Measurements from ENCODE around the gene NCEH1. TPM values are rescaled to one million over a fixed set of nuclear protein-coding genes. Genes with fewer than 3 reads are reported as not detected.

The NCEH1 gene
- total and polyA plus RNA-seq, 10 of the 15 experiments (the other 5 are each of a cell fraction or from before 2014, with no cell fraction given): 1.8 to 8.1 (median 4.5) TPM

DNA sequence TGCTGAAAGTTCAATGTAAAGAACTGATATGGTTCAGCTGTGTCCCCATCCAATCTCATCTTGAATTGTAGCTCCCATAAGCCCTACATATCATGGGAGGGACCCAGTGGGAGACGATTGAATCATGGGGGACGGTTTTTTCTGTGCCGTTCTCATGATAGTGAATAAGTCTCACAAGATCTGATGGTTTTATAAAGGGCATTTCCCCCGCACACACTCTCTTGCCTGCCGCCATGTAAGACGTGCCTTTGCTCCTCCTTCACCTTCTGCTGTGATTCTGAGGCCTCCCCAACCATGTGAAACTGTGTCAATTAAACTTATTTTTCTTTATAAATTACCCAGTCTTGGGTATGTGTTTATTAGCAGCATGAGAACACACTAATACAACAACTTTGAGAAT is 101.1 kb downstream of the NCEH1 start:
- no peaks in the 10 kb centered on the region for H3K36me3 ChIP-seq (ENCODE audit: control insufficient read depth in 2 of 2, insufficient read depth in 2 of 2, low read length in 1 of 2)
- no peak overlapping the region for H3K4me2 ChIP-seq (ENCODE audit: control insufficient read depth, insufficient read depth)
- intact Hi-C loops (cut with micrococcal nuclease; ENCODE audit: unreplicated experiment) (no loop called here), in situ Hi-C loops (cut with MboI) (no loop called here)
- H3K27me3 ChIP-seq (replicated peaks in 1 of 2; ENCODE audit: control insufficient read depth in 2 of 2, insufficient read depth in 2 of 2, low read length in 1 of 2): no peaks in the 10 kb centered on the region
- H3K27ac ChIP-seq (ENCODE audit: control insufficient read depth, insufficient read depth): no peak overlapping the region
- no peak for DNase-seq (ENCODE audit: low read depth, low spot score)
- no peak overlapping the region for H3K4me3 ChIP-seq
- no peak overlapping the region for H3K9ac ChIP-seq (ENCODE audit: control insufficient read depth, insufficient read depth, low read length)
- ChIA-PET CTCF (interaction anchor here (1.1 to 6.0 kb wide), 8 partner anchors 11 to 148 kb away, joined by 3 to 42 read pairs (median 5); no protein-coding TSS in a partner anchor), POLR2A (interaction anchor here (1.4 kb wide), 1 partner anchor 14 kb away, joined by 4 read pairs; no protein-coding TSS in a partner anchor), SMC1A (ENCODE audit: uncharacterized antibody, unreplicated experiment) (interaction anchor here (0.6 to 4.3 kb wide), 5 partner anchors 14 to 132 kb away, joined by 3 to 18 read pairs (median 4); no protein-coding TSS in a partner anchor), RAD21 (ENCODE audit: unreplicated experiment) (no interaction called here)
- no TSS peak for BruUV-seq (replicated peaks)
- ATAC-seq: no peak
- peaks cover 11% of the 10 kb centered on the region; the same call in 2 of the 3 replicates for H3K9me3 ChIP-seq (replicated peaks; ENCODE audit: control insufficient read depth, insufficient read depth, low read length)
- no peaks in the 10 kb centered on the region for H4K20me1 ChIP-seq (ENCODE audit: control insufficient read depth, insufficient read depth)
- WGBS (ENCODE audit: insufficient coverage, insufficient replicate concordance, low lambda C conversion rate, missing lambda C conversion rate): 70% methylated on average over 6 of the region's 6 CpGs
- no peaks in the 10 kb centered on the region for H3K79me2 ChIP-seq (ENCODE audit: control insufficient read depth, insufficient read depth, low read length)
- H2AFZ ChIP-seq (ENCODE audit: control insufficient read depth, low read depth, low read length): no peak overlapping the region
- no peaks in the 10 kb centered on the region for H3K4me1 ChIP-seq (ENCODE audit: control insufficient read depth, insufficient read depth, low read length)
- no peak for TF ChIP-seq CHD1 (IDR thresholded peaks at IDR 0.05; ENCODE audit: low read depth, low read length)
- no peak for TF ChIP-seq ZNF207 (IDR thresholded peaks at IDR 0.05; ENCODE audit: borderline replicate concordance)
- no peak for TF ChIP-seq SUZ12 (IDR thresholded peaks at IDR 0.05; ENCODE audit: unreplicated experiment)
- no peak for TF ChIP-seq EP300 (IDR thresholded peaks at IDR 0.05; ENCODE audit: borderline replicate concordance in 1 of 2, control insufficient read depth in 1 of 2, low read depth in 2 of 2, low read length in 2 of 2)
- TF ChIP-seq ZBED1 (IDR thresholded peaks at IDR 0.05; ENCODE audit: borderline replicate concordance): no peak
- TF ChIP-seq RAD21 (IDR thresholded peaks at IDR 0.05; ENCODE audit: insufficient read depth, low read depth, low read length): no peak
- TF ChIP-seq KDM1A (IDR thresholded peaks at IDR 0.05; ENCODE audit: borderline replicate concordance): no peak
- TF ChIP-seq, protein P1, sequence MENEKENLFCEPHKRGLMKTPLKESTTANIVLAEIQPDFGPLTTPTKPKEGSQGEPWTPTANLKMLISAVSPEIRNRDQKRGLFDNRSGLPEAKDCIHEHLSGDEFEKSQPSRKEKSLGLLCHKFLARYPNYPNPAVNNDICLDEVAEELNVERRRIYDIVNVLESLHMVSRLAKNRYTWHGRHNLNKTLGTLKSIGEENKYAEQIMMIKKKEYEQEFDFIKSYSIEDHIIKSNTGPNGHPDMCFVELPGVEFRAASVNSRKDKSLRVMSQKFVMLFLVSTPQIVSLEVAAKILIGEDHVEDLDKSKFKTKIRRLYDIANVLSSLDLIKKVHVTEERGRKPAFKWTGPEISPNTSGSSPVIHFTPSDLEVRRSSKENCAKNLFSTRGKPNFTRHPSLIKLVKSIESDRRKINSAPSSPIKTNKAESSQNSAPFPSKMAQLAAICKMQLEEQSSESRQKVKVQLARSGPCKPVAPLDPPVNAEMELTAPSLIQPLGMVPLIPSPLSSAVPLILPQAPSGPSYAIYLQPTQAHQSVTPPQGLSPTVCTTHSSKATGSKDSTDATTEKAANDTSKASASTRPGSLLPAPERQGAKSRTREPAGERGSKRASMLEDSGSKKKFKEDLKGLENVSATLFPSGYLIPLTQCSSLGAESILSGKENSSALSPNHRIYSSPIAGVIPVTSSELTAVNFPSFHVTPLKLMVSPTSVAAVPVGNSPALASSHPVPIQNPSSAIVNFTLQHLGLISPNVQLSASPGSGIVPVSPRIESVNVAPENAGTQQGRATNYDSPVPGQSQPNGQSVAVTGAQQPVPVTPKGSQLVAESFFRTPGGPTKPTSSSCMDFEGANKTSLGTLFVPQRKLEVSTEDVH (IDR thresholded peaks at IDR 0.05; ENCODE audit: low read depth, partially characterized antibody): no peak
- TF ChIP-seq NR2C1 (IDR thresholded peaks at IDR 0.05): no peak
- no peak for TF ChIP-seq RCOR1 (conservative IDR thresholded peaks at IDR 0.05; ENCODE audit: low read depth, low read length)
- no peak for FAIRE-seq
